B cell (primary cell): ENCODE results near the gene NWD2.

Source experiments
- EZH2 ChIP-seq: IDR thresholded peaks from 2 replicates; pipeline ENCODE4 v1.6.1; 2012; ENCODE audit warnings: borderline replicate concordance, low read depth, mild to moderate bottlenecking, moderate library complexity, low read length; ENCODE audit not compliant: insufficient read depth, poor library complexity, severe bottlenecking
- TF ChIP-seq, protein P1 (sequence below): fragments of 200-600 bp; IDR thresholded peaks from one replicate; pipeline ENCODE4 v1.8.0; 2022; ENCODE audit warnings: antibody characterized with exemption, mild to moderate bottlenecking

GRCh38 chr4:37430718-37431416 lies 186.3 kb downstream of the NWD2 start:
- TF ChIP-seq, protein P1, sequence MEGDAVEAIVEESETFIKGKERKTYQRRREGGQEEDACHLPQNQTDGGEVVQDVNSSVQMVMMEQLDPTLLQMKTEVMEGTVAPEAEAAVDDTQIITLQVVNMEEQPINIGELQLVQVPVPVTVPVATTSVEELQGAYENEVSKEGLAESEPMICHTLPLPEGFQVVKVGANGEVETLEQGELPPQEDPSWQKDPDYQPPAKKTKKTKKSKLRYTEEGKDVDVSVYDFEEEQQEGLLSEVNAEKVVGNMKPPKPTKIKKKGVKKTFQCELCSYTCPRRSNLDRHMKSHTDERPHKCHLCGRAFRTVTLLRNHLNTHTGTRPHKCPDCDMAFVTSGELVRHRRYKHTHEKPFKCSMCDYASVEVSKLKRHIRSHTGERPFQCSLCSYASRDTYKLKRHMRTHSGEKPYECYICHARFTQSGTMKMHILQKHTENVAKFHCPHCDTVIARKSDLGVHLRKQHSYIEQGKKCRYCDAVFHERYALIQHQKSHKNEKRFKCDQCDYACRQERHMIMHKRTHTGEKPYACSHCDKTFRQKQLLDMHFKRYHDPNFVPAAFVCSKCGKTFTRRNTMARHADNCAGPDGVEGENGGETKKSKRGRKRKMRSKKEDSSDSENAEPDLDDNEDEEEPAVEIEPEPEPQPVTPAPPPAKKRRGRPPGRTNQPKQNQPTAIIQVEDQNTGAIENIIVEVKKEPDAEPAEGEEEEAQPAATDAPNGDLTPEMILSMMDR: no peak
- no peak for TF ChIP-seq EZH2
